ENCODE measurements around the gene GSG1L. TPM values are rescaled to one million over a fixed set of nuclear protein-coding genes. Genes with fewer than 3 reads are reported as not detected.

Gene GSG1L
- total RNA-seq, 1 donor from 2014 or later = not detected

- Mint-ChIP-seq H3K9me3 (no peaks in the 10 kb centered on the region), H3K27ac (ENCODE audit: unreplicated experiment) (no peak overlapping the region), H3K36me3 (ENCODE audit: low read depth) (peaks cover 7% of the 10 kb centered on the region), H3K4me3 (no peak overlapping the region), H3K27me3 (ENCODE audit: low read depth) (no peaks in the 10 kb centered on the region), H3K4me1 (no peaks in the 10 kb centered on the region)
- no peak for DNase-seq (ENCODE audit: low read depth, low spot score)
- no peak for TF ChIP-seq CTCF (conservative IDR thresholded peaks at IDR 0.05)
These were observed 34.9 kb upstream of the GSG1L start for GRCh38 chr16:28098171-28098958.

- no peak overlapping the region for H3K4me3 Mint-ChIP-seq
- DNase-seq (ENCODE audit: low read depth, low spot score) = no peak
- H3K27ac Mint-ChIP-seq (ENCODE audit: unreplicated experiment) = no peak overlapping the region
- H3K4me1 Mint-ChIP-seq = peaks cover 4% of the 10 kb centered on the region
- H3K9me3 Mint-ChIP-seq = no peaks in the 10 kb centered on the region
- no peak for TF ChIP-seq CTCF (conservative IDR thresholded peaks at IDR 0.05)
- no peaks in the 10 kb centered on the region for H3K27me3 Mint-ChIP-seq (ENCODE audit: low read depth)
- peaks cover 5% of the 10 kb centered on the region for H3K36me3 Mint-ChIP-seq (ENCODE audit: low read depth)
These were observed 33.7 kb upstream of the GSG1L start for GRCh38 chr16:28096983-28097899.

- H3K27ac Mint-ChIP-seq (ENCODE audit: unreplicated experiment) = no peak overlapping the region
These were observed 29.8 kb upstream of the GSG1L start for GRCh38 chr16:28093385-28093725.

GRCh38 chr16:28092721-28093384 is 29.3 kb upstream of the GSG1L start:
- no peak for TF ChIP-seq CTCF (conservative IDR thresholded peaks at IDR 0.05)
- H3K4me3 Mint-ChIP-seq = no peak overlapping the region
- no peaks in the 10 kb centered on the region for H3K36me3 Mint-ChIP-seq (ENCODE audit: low read depth)
- H3K9me3 Mint-ChIP-seq = no peaks in the 10 kb centered on the region
- peaks cover 4% of the 10 kb centered on the region for H3K4me1 Mint-ChIP-seq
- no peak overlapping the region for H3K27ac Mint-ChIP-seq (ENCODE audit: unreplicated experiment)
- H3K27me3 Mint-ChIP-seq (ENCODE audit: low read depth) = peaks cover 2% of the 10 kb centered on the region
- DNase-seq (ENCODE audit: low read depth, low spot score) = no peak

More at GRCh38 chr16:28093385-28093725, 29.8 kb upstream of the GSG1L start:
- Mint-ChIP-seq H3K36me3 (ENCODE audit: low read depth) (no peaks in the 10 kb centered on the region), H3K4me1 (peaks cover 4% of the 10 kb centered on the region), H3K27me3 (ENCODE audit: low read depth) (peaks cover 2% of the 10 kb centered on the region), H3K9me3 (no peaks in the 10 kb centered on the region), H3K4me3 (no peak overlapping the region)
- no peak for DNase-seq (ENCODE audit: low read depth, low spot score)
- no peak for TF ChIP-seq CTCF (conservative IDR thresholded peaks at IDR 0.05)

GRCh38 chr16:28091656-28092055 is 28.1 kb upstream of the GSG1L start:
- H3K9me3 Mint-ChIP-seq = no peaks in the 10 kb centered on the region
- H3K27me3 Mint-ChIP-seq (ENCODE audit: low read depth) = peaks cover 2% of the 10 kb centered on the region
- H3K36me3 Mint-ChIP-seq (ENCODE audit: low read depth) = no peaks in the 10 kb centered on the region
- DNase-seq (ENCODE audit: low read depth, low spot score) = no peak
- H3K27ac Mint-ChIP-seq (ENCODE audit: unreplicated experiment) = no peak overlapping the region
- no peak overlapping the region for H3K4me3 Mint-ChIP-seq
- peaks cover 4% of the 10 kb centered on the region for H3K4me1 Mint-ChIP-seq
- no peak for TF ChIP-seq CTCF (conservative IDR thresholded peaks at IDR 0.05)

Data from neural crest cell (in vitro differentiated cells).